ENCODE measurements around the gene SLAMF9. TPM values are rescaled to one million over a fixed set of nuclear protein-coding genes. Genes with fewer than 3 reads are reported as not detected.

SLAMF9 gene
- total and polyA plus RNA-seq, 2 of the 8 experiments (the other 6 are each of a cell fraction or from before 2014, with no cell fraction given): not detected

- no peak overlapping the region for H3K4ac ChIP-seq (replicated peaks; ENCODE audit: insufficient read length, low read depth, low read length)
- peaks cover 0 to 12% of the 10 kb centered on the region in 2 experiments; a peak in 2 of 4 replicates for H3K79me2 ChIP-seq (ENCODE audit: control insufficient read depth in 1 of 2, insufficient read depth in 2 of 2, low read length in 2 of 2)
- no peak overlapping the region for H4K5ac ChIP-seq (ENCODE audit: insufficient read length, low read depth, low read length)
- no peak overlapping the region; the same call in 1 of the 2 replicates for H3K18ac ChIP-seq (ENCODE audit: extremely low read depth, low read length)
- H2BK15ac ChIP-seq (ENCODE audit: low read length): peak overlapping the region; percentile 61; the same call in 1 of the 2 replicates
- H3K23ac ChIP-seq (ENCODE audit: insufficient read length): no peak overlapping the region
- no peak overlapping the region; the same call in 1 of the 2 replicates for H4K8ac ChIP-seq (ENCODE audit: extremely low read depth, insufficient read depth, low read length)
- no peak overlapping the region for H2AFZ ChIP-seq (ENCODE audit: low read length)
- peaks cover 3% of the 10 kb centered on the region for H3K79me1 ChIP-seq (ENCODE audit: low read depth, low read length)
- no peak overlapping the region; the same call in 1 of the 2 replicates for H2BK5ac ChIP-seq (ENCODE audit: low read depth, low read length)
- peak overlapping the region; percentile 59; the same call in 1 of the 2 replicates for H2AK5ac ChIP-seq (ENCODE audit: low read depth, low read length)
- H3K14ac ChIP-seq (ENCODE audit: insufficient read length): no peak overlapping the region
- H3K9me3 ChIP-seq (ENCODE audit: insufficient read depth in 2 of 2, low read depth in 1 of 2, low read length in 1 of 2): no peaks in the 10 kb centered on the region
- H3K56ac ChIP-seq (replicated peaks; ENCODE audit: insufficient read length, low read depth, low read length): no peak overlapping the region
- no peak overlapping the region for H2BK120ac ChIP-seq (replicated peaks; ENCODE audit: low read depth, low read length)
- H3K4me3 ChIP-seq (ENCODE audit: extremely low read depth in 1 of 4, insufficient read depth in 2 of 4, low read depth in 3 of 4, low read length in 4 of 4): peak overlapping the region in 1 of 4 experiments; percentile 63; a peak in 1 of 8 replicates
- H3K36me3 ChIP-seq (ENCODE audit: control insufficient read depth in 2 of 4, insufficient read depth in 4 of 4, low read length in 3 of 4): peaks cover 0 to 16% (median 7%) of the 10 kb centered on the region in 4 experiments; a peak in 5 of 8 replicates
- FAIRE-seq (no peak), DNase-seq (ENCODE audit: low read depth in 1 of 2, low spot score in 2 of 2) (no peak)
- POLR2A ChIA-PET (ENCODE audit: partially characterized antibody): interaction anchor here (1.0 to 2.9 kb wide), 8 partner anchors 8 to 108 kb away, joined by 3 to 14 read pairs (median 6); partner anchors contain the start of genes CFAP45 and IGSF9
- H3K23me2 ChIP-seq (ENCODE audit: low read depth, low read length): peaks cover 17% of the 10 kb centered on the region; the same call in 1 of the 2 replicates
- peaks cover 0 to 17% (median 8%) of the 10 kb centered on the region in 4 experiments; a peak in 5 of 7 replicates for H3K27me3 ChIP-seq (replicated peaks in 1 of 4; ENCODE audit: control insufficient read depth in 3 of 4, extremely low read depth in 1 of 4, insufficient read depth in 3 of 4, low read length in 3 of 4)
- no peak overlapping the region for H4K91ac ChIP-seq (replicated peaks; ENCODE audit: insufficient read length, low read length)
- CTCF ChIA-PET (ENCODE audit: partially characterized antibody): interaction anchor here (0.7 to 7.3 kb wide), 11 partner anchors 7 to 123 kb away, joined by 3 to 53 read pairs (median 6); partner anchors contain the start of gene IGSF9
- H3K27ac ChIP-seq (ENCODE audit: low read depth, low read length): no peak overlapping the region
- H2BK20ac ChIP-seq (ENCODE audit: low read length): no peak overlapping the region
- WGBS, 2 experiments (ENCODE audit: extremely low coverage in 1 of 2, insufficient coverage in 1 of 2, insufficient read length in 1 of 2, insufficient replicate concordance in 2 of 2, low coverage in 1 of 2, low lambda C conversion rate in 2 of 2, missing lambda C conversion rate in 1 of 2): 85% methylated on average over 7 of the region's 8 CpGs; no CpG with 5 or more reads in 1 of the 2 experiments
- H3K9ac ChIP-seq (replicated peaks in 1 of 4; ENCODE audit: extremely low read depth in 1 of 4, low read depth in 3 of 4, low read length in 3 of 4): no peak overlapping the region; a peak in 2 of 7 replicates
- 0 out of 2 replicates have a peak overlapping the region, but pooled peaks have one; percentile 50 for H2BK12ac ChIP-seq (ENCODE audit: low read depth, low read length)
- peaks cover 0 to 3% of the 10 kb centered on the region in 2 experiments for H4K20me1 ChIP-seq (replicated peaks in 1 of 2; ENCODE audit: control insufficient read depth in 1 of 2, insufficient read depth in 2 of 2, low read length in 2 of 2)
- H3K4me2 ChIP-seq (ENCODE audit: insufficient read depth in 1 of 2, low read depth in 2 of 2, low read length in 2 of 2): peak overlapping the region; percentile 79 to 92; a peak in 3 of 4 replicates
- H3K4me1 ChIP-seq (replicated peaks in 1 of 4; ENCODE audit: control insufficient read depth in 3 of 4, insufficient read depth in 4 of 4, low read length in 3 of 4): peaks cover 5 to 21% (median 16%) of the 10 kb centered on the region in 4 experiments
- TF ChIP-seq TEAD4 (IDR thresholded peaks at IDR 0.05; ENCODE audit: low read depth, low read length) (no peak), TCF12 (IDR thresholded peaks at IDR 0.05; ENCODE audit: low read depth, low read length) (no peak), ATF3 (IDR thresholded peaks at IDR 0.05; ENCODE audit: insufficient read depth, low read depth, low read length) (no peak), BCL11A (IDR thresholded peaks at IDR 0.05; ENCODE audit: low read depth in 2 of 2, low read length in 2 of 2) (no peak), CTCF (IDR thresholded peaks at IDR 0.05; ENCODE audit: control extremely low read depth in 1 of 3, insufficient read depth in 1 of 3, low read depth in 1 of 3, low read length in 3 of 3) (no peak), EP300 (IDR thresholded peaks at IDR 0.05; ENCODE audit: borderline replicate concordance in 1 of 2, low read depth in 2 of 2, low read length in 2 of 2) (no peak), RXRA (IDR thresholded peaks at IDR 0.05; ENCODE audit: insufficient read depth, low read depth, low read length) (no peak)
Observed at GRCh38 chr1:159922511-159923202, 31.4 kb downstream of the SLAMF9 start.

Data from H1 (cell line).